SW 1271 (cell line): ENCODE measurements around the gene CALHM5.
"Not testable (repeated sequence)": the region's sequence is repeated elsewhere in the genome, so short reads cannot be mapped to it uniquely, and the experiment has no call there.

Experiments
- DNase-seq, 2 experiments: peaks; one replicate each; lab custom pipeline; 2025; lab: John Stamatoyannopoulos, UW

CALHM5 gene, protein sequence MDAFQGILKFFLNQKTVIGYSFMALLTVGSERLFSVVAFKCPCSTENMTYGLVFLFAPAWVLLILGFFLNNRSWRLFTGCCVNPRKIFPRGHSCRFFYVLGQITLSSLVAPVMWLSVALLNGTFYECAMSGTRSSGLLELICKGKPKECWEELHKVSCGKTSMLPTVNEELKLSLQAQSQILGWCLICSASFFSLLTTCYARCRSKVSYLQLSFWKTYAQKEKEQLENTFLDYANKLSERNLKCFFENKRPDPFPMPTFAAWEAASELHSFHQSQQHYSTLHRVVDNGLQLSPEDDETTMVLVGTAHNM

DNA sequence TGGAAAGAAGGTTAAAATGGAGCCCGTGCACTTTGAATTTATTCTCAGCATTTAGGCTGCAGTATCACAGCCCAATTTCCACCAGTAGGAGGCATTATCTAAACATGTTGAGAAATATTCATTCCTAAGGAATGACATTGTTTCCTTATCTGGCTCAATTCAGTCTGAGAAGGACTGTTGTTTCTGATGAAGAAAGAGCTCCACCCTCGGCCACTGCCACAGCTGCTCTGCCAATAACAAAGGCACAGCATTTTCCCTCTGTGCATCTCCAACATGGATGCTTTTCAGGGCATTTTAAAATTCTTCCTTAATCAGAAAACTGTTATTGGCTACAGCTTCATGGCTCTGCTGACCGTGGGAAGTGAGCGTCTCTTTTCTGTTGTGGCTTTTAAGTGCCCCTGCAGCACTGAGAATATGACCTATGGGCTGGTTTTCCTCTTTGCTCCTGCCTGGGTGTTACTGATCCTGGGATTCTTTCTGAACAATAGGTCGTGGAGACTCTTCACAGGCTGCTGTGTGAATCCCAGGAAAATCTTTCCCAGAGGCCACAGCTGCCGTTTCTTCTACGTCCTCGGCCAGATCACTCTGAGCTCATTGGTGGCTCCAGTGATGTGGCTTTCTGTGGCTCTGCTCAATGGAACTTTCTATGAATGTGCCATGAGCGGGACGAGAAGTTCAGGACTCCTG is at the start of gene CALHM5:
CALHM5 (plus strand) TSS at position 216 of the 687 bp plus-strand sequence; CDS start at position 274, 58 bp downstream.
- DNase-seq = peak; percentile 74 to 75

DNA sequence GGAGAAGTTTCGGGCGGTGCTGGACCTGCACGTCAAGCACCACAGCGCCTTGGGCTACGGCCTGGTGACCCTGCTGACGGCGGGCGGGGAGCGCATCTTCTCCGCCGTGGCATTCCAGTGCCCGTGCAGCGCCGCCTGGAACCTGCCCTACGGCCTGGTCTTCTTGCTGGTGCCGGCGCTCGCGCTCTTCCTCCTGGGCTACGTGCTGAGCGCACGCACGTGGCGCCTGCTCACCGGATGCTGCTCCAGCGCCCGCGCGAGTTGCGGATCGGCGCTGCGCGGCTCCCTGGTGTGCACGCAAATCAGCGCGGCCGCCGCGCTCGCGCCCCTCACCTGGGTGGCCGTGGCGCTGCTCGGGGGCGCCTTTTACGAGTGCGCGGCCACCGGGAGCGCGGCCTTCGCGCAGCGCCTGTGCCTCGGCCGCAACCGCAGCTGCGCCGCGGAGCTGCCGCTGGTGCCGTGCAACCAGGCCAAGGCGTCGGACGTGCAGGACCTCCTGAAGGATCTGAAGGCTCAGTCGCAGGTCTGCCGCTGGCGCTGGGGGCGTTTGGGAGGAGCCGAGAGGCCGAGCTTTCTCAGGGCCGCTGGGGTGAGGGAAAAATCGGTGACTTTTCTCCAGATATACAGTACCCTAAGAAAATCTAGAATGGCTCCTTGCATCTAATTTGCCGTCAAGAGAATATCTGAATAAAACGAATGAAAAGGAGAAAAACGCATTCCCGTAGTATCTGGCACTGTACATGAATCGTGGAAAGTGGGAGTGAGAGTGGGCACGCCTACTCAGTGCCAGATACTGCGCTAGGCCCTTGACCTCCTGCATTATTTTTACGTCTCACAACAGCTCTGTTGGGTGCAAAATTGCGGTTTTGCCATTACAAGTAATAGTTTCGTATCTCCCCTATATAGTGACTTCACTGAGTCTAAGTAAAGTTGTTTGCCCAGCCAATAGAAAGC is 49.2 kb upstream of the CALHM5 start:
- no peak for DNase-seq

DNA sequence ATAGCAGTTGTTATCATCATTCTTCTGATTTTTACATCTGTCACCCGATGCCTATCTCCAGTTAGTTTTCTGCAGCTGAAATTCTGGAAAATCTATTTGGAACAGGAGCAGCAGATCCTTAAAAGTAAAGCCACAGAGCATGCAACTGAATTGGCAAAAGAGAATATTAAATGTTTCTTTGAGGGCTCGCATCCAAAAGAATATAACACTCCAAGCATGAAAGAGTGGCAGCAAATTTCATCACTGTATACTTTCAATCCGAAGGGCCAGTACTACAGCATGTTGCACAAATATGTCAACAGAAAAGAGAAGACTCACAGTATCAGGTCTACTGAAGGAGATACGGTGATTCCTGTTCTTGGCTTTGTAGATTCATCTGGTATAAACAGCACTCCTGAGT is 48.1 kb upstream of the CALHM5 start:
- DNase-seq = no peak

DNA sequence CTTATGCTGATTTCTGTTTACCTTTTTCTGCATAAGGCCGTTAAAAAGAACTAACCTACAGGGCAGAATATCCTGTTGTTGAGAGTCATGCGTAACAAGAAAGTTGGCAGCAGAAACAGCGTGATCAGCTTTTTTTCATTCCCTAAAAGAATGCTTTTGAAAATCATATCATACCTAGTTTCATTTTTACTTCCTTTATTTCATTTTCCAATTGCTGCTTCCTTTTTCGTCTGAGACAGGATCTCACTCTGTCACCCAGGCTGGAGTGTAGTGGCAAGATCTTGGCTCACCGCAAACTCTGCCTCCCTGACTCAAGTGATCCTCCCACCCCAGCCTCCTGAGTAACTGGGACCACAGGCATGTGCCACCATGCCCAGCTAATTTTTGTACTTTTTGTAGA is 46.2 kb upstream of the CALHM5 start:
- no peak for DNase-seq

DNA sequence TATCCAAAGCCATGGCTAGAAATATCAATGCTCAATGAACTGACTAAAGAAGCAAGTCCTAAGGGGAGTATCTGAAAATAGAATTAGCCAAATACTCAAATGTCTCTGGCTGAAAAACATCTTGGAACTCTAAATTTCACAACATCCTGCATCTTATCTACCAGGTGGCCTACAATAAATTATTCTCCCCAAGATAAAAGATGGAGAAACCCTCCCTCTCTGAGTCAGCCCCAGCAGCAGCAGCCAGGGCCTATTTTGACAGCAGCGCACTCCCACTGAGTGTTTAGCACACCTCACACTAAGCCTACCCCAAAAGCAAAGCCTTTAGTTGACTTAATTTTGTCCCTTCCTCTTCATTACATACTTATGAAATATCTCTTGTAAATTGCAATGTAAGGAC is 44.3 kb upstream of the CALHM5 start:
- no peak for DNase-seq

DNA sequence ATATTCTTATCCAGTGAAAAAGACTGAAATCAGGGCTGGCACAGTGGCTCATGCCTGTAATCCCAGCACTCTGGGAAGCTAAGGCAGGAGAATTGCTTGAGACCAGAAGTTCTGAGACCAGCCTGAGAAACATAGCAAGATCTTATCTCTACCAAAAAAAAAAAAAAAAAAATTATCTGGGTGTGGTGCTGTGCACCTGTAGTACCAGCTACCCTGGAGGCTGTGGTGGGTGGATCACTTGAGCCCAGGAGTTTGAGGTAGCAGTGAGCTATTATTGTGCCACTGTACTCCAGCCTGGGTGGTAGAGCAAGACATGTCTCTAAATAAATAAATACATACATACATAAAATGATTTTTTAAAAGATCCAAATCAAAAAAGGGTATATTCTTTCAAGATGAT is 43.9 kb upstream of the CALHM5 start:
- DNase-seq = no peak

- DNase-seq = no peak
Observed at GRCh38 chr6:116468293-116468692, 43.1 kb upstream of the CALHM5 start.

DNA sequence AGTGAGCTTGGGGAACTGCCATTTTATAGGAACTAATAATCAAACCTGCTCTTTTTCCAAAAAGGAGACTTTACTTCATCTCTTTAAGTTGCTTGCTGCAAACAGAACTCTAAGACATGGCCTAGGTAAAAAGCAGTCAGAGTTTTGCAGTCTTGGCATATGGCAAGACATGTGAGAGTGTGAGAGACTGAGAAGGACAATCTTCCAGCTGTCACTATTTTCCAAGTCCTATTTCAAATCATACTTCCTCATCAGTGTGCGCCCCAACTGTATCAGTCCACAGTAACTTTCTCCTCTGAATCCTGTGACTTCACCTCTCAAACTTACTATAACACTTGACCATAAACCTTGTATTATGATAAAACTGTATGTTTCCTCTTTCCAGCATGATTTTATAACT is 39.9 kb upstream of the CALHM5 start:
- no peak for DNase-seq

- DNase-seq = no peak
Observed at GRCh38 chr6:116472706-116473105, 38.7 kb upstream of the CALHM5 start.

DNA sequence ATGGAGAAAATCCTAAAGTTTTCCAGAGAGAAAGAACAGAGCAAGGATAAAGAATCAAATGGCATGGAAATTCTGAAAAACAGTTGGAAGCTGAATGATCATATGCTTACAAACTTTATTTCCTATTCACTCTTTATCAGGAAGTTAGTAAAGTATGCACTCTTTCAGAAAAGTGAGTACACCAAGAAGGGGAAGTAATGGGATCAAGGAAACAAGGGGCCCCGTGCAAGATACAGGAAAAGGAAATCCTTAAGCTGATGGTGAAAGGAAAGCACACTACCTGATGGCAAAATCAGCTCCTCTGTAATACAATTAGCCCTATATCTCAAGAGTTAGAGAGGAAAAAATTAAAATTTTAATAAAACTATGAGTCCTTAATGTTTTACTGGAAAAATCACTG is 36.3 kb upstream of the CALHM5 start:
- no peak for DNase-seq

GRCh38 chr6:116476002-116476678 is 35.3 kb upstream of the CALHM5 start:
- no peak for DNase-seq

DNA sequence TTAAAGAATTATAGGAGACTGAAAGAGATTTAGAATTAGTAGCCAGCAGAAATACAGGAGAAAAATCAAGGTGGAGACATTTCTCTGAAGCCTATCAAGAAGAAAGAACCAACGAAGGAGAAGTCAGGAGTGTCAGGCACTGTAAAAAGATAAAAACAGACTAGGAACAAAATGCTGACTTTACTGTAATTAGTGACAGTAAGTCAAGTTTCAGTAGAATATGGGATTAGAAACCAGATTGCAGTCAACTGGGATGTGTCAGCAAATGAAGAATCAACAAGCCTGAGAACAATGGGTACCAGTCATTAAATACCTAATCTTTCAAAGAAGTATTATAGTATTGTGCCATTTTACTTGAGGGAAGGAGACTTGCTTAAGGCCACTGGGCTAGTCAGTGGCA is 28.7 kb upstream of the CALHM5 start:
- no peak for DNase-seq

DNA sequence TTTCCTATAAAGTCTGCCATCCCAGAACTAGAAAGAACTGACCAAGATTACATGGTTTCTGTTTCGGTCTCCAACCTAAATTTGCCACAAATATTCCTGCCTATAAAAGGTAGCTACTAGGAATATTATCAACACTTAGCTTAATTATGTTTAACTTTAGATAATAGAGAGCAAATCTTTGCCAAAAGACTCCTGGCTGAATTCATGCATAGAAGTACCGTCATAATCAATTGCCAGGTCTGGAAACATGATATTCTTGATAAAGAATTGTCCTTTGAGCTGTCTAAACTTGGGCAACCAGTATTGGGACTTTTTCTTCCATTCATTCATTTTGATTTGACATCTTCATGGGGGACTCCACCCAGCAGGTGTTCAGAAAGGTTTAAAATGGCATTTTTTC is 27.8 kb upstream of the CALHM5 start:
- no peak for DNase-seq

DNA sequence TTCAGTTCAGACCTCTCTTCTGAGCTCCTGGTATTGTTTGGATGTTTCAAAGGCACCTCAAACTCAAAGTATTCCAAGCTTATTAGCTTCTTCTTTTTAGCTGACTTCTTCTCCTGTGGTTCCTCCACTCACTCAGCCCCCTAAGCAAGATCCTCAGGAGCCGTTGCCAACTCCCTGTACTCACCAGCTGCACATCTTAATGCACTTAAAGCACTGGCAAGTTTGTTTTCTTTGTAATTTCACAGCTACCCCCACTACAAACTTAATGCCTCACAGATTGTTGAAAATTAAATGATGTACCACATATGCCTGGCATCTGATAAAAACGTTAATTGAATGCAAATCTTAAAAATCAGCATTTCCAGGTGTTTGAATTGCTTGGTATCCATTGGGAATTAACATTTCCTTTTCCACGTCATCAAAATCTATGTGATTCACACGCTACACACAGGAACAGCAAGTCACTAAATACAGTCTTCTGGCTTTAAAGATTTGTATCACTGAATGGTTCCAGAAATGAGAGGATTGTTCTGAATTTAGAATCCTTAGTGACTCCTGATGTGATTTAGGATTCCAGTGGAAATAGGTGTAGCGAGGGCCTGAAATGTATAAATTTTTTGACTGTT is 25.8 kb upstream of the CALHM5 start:
- DNase-seq = no peak

DNA sequence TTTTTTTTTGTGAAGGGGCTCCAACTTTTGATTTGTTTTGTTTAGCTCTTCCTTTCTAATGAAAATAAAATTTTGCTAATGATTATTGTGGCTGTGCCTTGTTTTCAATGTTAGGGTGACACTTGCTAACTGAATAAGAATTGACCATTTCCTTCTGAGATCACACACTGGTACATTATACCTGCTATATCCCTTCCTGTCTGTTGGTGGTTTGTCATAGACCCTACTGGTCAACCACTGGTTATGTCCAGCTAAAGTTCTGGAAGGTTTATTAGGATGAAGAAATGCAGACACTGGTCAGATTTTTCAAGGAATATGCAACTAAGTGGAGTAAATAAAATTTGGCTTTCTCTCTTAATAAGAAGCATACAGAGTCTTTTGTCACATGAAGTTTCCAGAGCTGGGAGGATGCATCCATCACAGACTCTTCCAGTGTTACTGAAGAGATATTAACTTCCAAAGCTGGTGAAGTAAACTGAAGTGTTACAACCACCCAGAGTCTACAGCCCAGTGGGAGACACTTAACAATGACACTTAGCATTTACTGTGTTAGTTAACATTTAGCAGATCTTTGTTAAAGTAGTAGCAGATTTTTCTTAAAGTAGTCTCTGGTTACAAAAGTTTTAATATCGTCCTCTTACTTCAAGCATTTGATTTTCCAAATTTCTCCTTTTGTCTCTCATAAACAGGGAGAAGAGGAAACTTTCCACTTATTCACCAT is 19.7 kb upstream of the CALHM5 start:
- DNase-seq = no peak

GRCh38 chr6:116492331-116493067 is 18.9 kb upstream of the CALHM5 start:
- no peak for DNase-seq

DNA sequence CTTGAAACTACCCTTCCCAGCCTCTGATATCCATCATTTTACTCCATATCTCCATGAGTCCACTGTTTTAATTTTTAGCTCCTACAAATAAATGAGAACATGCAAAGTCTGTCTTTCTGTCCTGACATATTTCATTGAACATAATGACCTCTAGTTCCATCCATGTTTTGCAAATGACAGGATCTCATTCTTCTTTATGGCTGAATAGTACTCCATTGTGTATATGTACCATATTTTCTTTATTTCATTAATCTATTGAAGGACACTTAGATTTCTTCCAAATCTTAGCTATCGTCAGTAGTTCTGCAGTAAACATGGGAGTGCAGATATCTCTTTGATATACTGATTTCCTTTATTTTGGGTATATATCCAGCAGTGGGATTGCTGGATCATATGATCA is 16.3 kb upstream of the CALHM5 start:
- DNase-seq = not testable (repeated sequence)

DNA sequence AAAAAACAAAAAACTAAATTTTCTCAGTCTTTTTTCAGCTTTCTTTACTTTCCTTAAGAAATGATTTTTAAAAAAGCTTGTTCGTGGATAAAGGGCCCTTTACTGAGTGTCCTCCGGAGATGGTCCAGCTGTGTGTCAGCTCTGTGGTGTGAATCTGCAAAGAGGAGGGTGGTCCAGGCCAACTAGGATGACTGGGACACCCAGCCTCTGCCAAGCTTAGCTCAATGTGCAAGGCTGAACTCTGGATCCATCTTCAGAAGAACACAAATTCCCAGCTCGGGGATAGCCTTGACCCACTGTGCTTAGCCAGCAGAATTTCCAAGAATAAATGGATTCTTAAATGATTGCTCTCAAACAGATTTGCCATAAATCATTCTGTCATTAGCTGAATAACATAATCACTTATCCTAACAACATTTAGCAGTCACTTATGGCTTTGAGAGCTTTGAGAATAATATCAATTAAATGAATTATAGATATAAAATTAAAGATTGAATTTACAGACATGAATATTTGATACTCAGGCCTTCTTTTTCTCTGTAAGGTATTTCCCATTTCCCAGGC is 14.2 kb upstream of the CALHM5 start:
- no peak for DNase-seq

DNA sequence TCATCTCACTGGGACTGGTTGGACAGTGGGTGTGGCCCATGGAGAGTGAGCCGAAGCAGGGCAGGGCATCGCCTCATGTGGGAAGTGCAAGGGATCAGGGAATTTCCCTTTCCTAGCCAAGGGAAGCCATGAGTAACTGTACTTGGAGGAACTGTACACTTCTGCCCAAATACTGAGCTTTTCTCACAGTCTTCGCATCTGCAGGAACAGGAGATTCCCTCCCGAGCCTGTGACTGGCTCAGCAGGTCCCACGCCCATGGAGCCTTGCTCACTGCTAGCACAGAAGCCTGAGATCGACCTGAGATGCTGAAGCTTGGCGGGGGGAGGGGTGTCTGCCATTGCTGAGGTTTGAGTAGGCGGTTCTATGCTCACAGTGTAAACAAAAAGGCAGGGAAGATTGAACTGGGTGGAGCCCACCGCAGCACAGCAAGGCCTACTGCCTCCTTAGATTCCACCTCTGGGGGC is 10.4 kb upstream of the CALHM5 start:
- DNase-seq = no peak

DNA sequence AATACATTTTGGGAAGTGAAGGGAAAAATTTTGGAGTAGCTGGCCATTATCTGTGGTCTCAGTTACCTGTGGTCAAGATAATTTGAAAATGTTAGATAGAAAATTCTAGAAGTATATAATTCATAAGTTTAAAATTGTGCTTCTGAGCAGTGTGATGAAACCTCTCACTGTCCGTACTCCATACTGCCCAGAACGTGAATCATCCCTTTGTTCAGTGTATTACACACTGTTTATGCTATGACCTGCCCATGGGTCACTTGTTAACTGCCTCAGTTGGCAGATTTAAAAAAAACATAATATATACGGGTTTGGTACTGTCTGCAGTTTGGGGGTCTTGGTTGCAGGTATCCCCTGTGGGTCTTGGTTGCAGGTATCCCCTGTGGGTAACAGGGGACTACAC is 4.1 kb upstream of the CALHM5 start:
- DNase-seq = no peak
